GM18498 (cell line): ENCODE results near the gene NPTX2.
"Not testable (repeated sequence)": the region's sequence is repeated elsewhere in the genome, so short reads cannot be mapped to it uniquely, and the experiment has no call there.

Source experiments
- ATAC-seq: cut with Tn5 transposase; IDR thresholded peaks from one replicate; pipeline ENCODE4 v1.9.1; 2021; ENCODE audit warnings: mild to moderate bottlenecking, moderate library complexity; ENCODE audit not compliant: unreplicated experiment

The NPTX2 gene

GRCh38 chr7:98617051-98617959 is at the start of gene NPTX2:
TSS of gene NPTX2 (plus strand) at chr7:98617285. CDS start at chr7:98617462, 177 bp downstream.
- no peak for ATAC-seq

GRCh38 chr7:98567991-98568390 is 49.1 kb upstream of the NPTX2 start:
- ATAC-seq = no peak

- no peak for ATAC-seq
Observed at GRCh38 chr7:98568891-98569290, 48.2 kb upstream of the NPTX2 start.

- ATAC-seq = no peak
Observed at GRCh38 chr7:98569691-98570337, 47.3 kb upstream of the NPTX2 start.

GRCh38 chr7:98571006-98571405 is 46.1 kb upstream of the NPTX2 start:
- no peak for ATAC-seq

- no peak for ATAC-seq
Observed at GRCh38 chr7:98571986-98572385, 45.1 kb upstream of the NPTX2 start.

GRCh38 chr7:98572716-98573115 is 44.4 kb upstream of the NPTX2 start:
- not testable (repeated sequence) for ATAC-seq

- no peak for ATAC-seq
Observed at GRCh38 chr7:98573816-98574215, 43.3 kb upstream of the NPTX2 start.

GRCh38 chr7:98575878-98576277 is 41.2 kb upstream of the NPTX2 start:
- ATAC-seq = no peak

- no peak for ATAC-seq
Observed at GRCh38 chr7:98584830-98585229, 32.3 kb upstream of the NPTX2 start.

- no peak for ATAC-seq
Observed at GRCh38 chr7:98591926-98592325, 25.2 kb upstream of the NPTX2 start.

GRCh38 chr7:98594348-98594747 is 22.7 kb upstream of the NPTX2 start:
- ATAC-seq = no peak

GRCh38 chr7:98594787-98595186 is 22.3 kb upstream of the NPTX2 start:
- no peak for ATAC-seq

GRCh38 chr7:98598846-98599615 is 18.1 kb upstream of the NPTX2 start:
- ATAC-seq = no peak

- ATAC-seq = no peak
Observed at GRCh38 chr7:98599886-98600285, 17.2 kb upstream of the NPTX2 start.

GRCh38 chr7:98602755-98603398 is 14.2 kb upstream of the NPTX2 start:
- ATAC-seq = no peak

- no peak for ATAC-seq
Observed at GRCh38 chr7:98603399-98603788, 13.7 kb upstream of the NPTX2 start.

GRCh38 chr7:98613601-98614425 is 3.3 kb upstream of the NPTX2 start:
- no peak for ATAC-seq

- no peak for ATAC-seq
Observed at GRCh38 chr7:98616381-98617050, 569 bp upstream of the NPTX2 start.
